Measurements from ENCODE around the gene HTRA3. TPM values are rescaled to one million over a fixed set of nuclear protein-coding genes. Genes with fewer than 3 reads are reported as not detected.

The HTRA3 gene
- total RNA-seq, 1 experiment from 2014 or later = 116 TPM

GRCh38 chr4:8308144-8308543, 38.6 kb downstream of the HTRA3 start:
- no peak for DNase-seq (ENCODE audit: low read depth)

GRCh38 chr4:8308856-8309771, 39.6 kb downstream of the HTRA3 start:
- DNase-seq (ENCODE audit: low read depth) = peak; percentile 19

- DNase-seq (ENCODE audit: low read depth) = no peak
Observed at GRCh38 chr4:8310306-8310705, 40.8 kb downstream of the HTRA3 start.

- no peak for DNase-seq (ENCODE audit: low read depth)
Observed at GRCh38 chr4:8311101-8312068, 41.8 kb downstream of the HTRA3 start.

GRCh38 chr4:8312069-8312445, 42.5 kb downstream of the HTRA3 start:
- DNase-seq (ENCODE audit: low read depth) = no peak

GRCh38 chr4:8312976-8313375, 43.4 kb downstream of the HTRA3 start:
- no peak for DNase-seq (ENCODE audit: low read depth)

- DNase-seq (ENCODE audit: low read depth) = no peak
Observed at GRCh38 chr4:8314691-8315255, 45.2 kb downstream of the HTRA3 start.

- peak; percentile 78 for DNase-seq (ENCODE audit: low read depth)
Observed at GRCh38 chr4:8315435-8316250, 46.1 kb downstream of the HTRA3 start.

- DNase-seq (ENCODE audit: low read depth) = no peak
Observed at GRCh38 chr4:8316251-8316771, 46.8 kb downstream of the HTRA3 start.

- no peak for DNase-seq (ENCODE audit: low read depth)
Observed at GRCh38 chr4:8316911-8317351, 47.4 kb downstream of the HTRA3 start.

GRCh38 chr4:8317474-8317873, 47.9 kb downstream of the HTRA3 start:
- no peak for DNase-seq (ENCODE audit: low read depth)

- DNase-seq (ENCODE audit: low read depth) = no peak
Observed at GRCh38 chr4:8318509-8318908, 49.0 kb downstream of the HTRA3 start.

GRCh38 chr4:8319061-8319460, 49.5 kb downstream of the HTRA3 start:
- DNase-seq (ENCODE audit: low read depth) = no peak

- DNase-seq (ENCODE audit: low read depth) = no peak
Observed at GRCh38 chr4:8319731-8320385, 50.3 kb downstream of the HTRA3 start.

- no peak for DNase-seq (ENCODE audit: low read depth)
Observed at GRCh38 chr4:8320386-8320750, 50.8 kb downstream of the HTRA3 start.

- no peak for DNase-seq (ENCODE audit: low read depth)
Observed at GRCh38 chr4:8321220-8321619, 51.7 kb downstream of the HTRA3 start.

GRCh38 chr4:8321771-8322170, 52.2 kb downstream of the HTRA3 start:
- DNase-seq (ENCODE audit: low read depth) = no peak

GRCh38 chr4:8322794-8323704, 53.5 kb downstream of the HTRA3 start:
- DNase-seq (ENCODE audit: low read depth) = no peak

GRCh38 chr4:8323947-8324555, 54.5 kb downstream of the HTRA3 start:
- DNase-seq (ENCODE audit: low read depth) = peak; percentile 22

Measured in LHCN-M2 (cell line).